H1 (cell line): ENCODE measurements around the gene SLC5A4.

Experiments
- BRCA1 ChIP-seq: IDR thresholded peaks from 2 replicates; pipeline ENCODE4 v1.6.1; 2012; ENCODE audit warnings: low read depth, low read length, improper control_type of control experiment
- CTCF ChIP-seq, 3 experiments: IDR thresholded peaks; 1 replicate in 2 of 3; 2 replicates in 1 of 3; pipeline versions ENCODE4 v1.5.1 to v1.6.1; 2011; ENCODE audit warnings: low read length in 3 of 3, mild to moderate bottlenecking in 3 of 3, inconsistent platforms in 2 of 3, low read depth in 1 of 3, moderate library complexity in 1 of 3; ENCODE audit not compliant: insufficient read depth in 1 of 3; ENCODE audit errors: control extremely low read depth in 1 of 3
- E2F6 ChIP-seq: IDR thresholded peaks from 2 replicates; pipeline ENCODE4 v1.6.1; 2012; ENCODE audit warnings: inconsistent platforms
- GTF2F1 ChIP-seq: IDR thresholded peaks from 2 replicates; pipeline ENCODE4 v1.6.1; 2012; ENCODE audit warnings: low read depth, low read length, improper control_type of control experiment, borderline replicate concordance
- POLR2A ChIP-seq, 2 experiments: IDR thresholded peaks; 1 replicate in 1 of 2; 2 replicates in 1 of 2; pipeline ENCODE4 v1.6.1; 2011; ENCODE audit warnings: low read depth in 2 of 2, low read length in 2 of 2, mild to moderate bottlenecking in 2 of 2; ENCODE audit errors: control extremely low read depth in 1 of 2

GRCh38 chr22:32208681-32209080, 46.5 kb downstream of the SLC5A4 start:
- TF ChIP-seq GTF2F1 (no peak), CTCF (IDR thresholded peaks at IDR 0.05; ENCODE audit: control extremely low read depth in 1 of 3, insufficient read depth in 1 of 3, low read depth in 1 of 3, low read length in 3 of 3) (no peak), POLR2A (IDR thresholded peaks at IDR 0.05; ENCODE audit: control extremely low read depth in 1 of 2, low read depth in 2 of 2, low read length in 2 of 2) (no peak), BRCA1 (no peak), E2F6 (no peak)
